Subcutaneous abdominal adipose tissue (tissue), 5 donors: ENCODE results near the gene ATXN1.

Experiments
- H3K27ac ChIP-seq: one replicate; pipeline ENCODE4 v1.7.0; 2013; ENCODE audit warnings: low read depth, mild to moderate bottlenecking, inconsistent platforms, low read length, moderate library complexity
- H3K27me3 ChIP-seq, 5 donors: one replicate each; pipeline ENCODE4 v1.7.0; 2013; ENCODE audit warnings: low read length in 5 of 5, inconsistent platforms in 1 of 5; ENCODE audit not compliant: control insufficient read depth in 5 of 5, insufficient read depth in 4 of 5
- H3K36me3 ChIP-seq, 5 donors: one replicate each; pipeline ENCODE4 v1.7.0; 2013; ENCODE audit warnings: low read length in 5 of 5; ENCODE audit not compliant: control insufficient read depth in 5 of 5, insufficient read depth in 5 of 5
- H3K4me1 ChIP-seq, 5 donors: one replicate each; pipeline ENCODE4 v1.7.0; 2013; ENCODE audit warnings: low read length in 5 of 5, mild to moderate bottlenecking in 3 of 5, moderate library complexity in 1 of 5; ENCODE audit not compliant: control insufficient read depth in 5 of 5, insufficient read depth in 5 of 5
- H3K4me3 ChIP-seq, 5 donors: one replicate each; pipeline ENCODE4 v1.7.0; 2013; ENCODE audit warnings: low read length in 5 of 5, low read depth in 1 of 5
- H3K9ac ChIP-seq, 5 donors: one replicate each; pipeline ENCODE4 v1.7.0; 2013; ENCODE audit warnings: low read length in 5 of 5, mild to moderate bottlenecking in 4 of 5, moderate library complexity in 3 of 5
- H3K9me3 ChIP-seq, 5 donors: one replicate each; pipeline ENCODE4 v1.7.0; 2013; ENCODE audit warnings: low read length in 5 of 5; ENCODE audit not compliant: control insufficient read depth in 5 of 5
- donor health status: healthy.
- donor health status: healthy.
- donor health status: healthy.
- donor health status: healthy.
- donor health status: healthy.

Gene ATXN1

DNA sequence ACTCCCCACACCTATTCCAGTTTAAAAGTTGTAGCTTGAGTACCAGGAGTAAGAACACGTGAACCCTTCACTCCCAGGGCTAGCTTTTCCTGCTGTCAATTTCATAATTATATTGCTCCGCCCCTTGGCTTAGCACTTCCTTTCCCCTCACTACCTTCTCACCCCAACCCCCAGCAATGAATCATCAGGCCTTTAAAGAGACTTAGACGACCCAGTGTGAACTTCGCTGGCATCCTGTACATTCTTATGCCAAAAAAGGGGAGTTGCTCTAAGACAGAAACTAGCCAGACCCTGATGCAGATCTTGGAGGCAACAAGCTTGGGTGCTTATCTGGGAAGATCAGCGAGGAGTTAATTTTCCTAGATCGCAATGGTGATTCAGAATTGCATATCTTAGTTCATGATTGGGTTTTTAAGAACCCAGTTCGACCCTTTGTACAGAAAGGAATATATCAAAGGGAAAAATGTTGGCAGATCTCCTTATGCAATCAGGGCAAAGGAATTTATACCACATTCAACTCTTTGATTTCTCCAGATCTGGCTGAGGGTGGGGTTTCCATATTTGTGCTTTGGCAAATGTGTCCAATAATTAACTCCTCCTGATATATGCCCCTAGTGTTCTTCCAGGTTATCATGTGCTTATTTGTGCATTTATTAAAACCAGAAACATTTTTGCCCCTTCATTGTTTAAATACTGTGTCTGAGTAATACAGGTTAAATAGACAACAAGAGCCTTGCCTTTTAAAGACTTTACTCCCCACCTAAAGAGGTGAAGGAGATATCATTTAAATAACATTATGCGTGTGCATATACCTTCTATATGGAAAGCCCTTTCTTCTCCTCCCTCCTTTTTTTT lies 8.1 kb upstream of the ATXN1 start:
- Histone ChIP-seq H3K4me1 (peaks cover 0 to 49% (median 41%) of the 10 kb centered on the region in 5 donors), H3K36me3 (no peaks in the 10 kb centered on the region), H3K27me3 (no peaks in the 10 kb centered on the region), H3K27ac (peak overlapping the region; percentile 69), H3K4me3 (peak overlapping the region in 1 of 5 donors; percentile 32), H3K9me3 (no peaks in the 10 kb centered on the region), H3K9ac (peak overlapping the region in 1 of 5 donors; percentile 2)

DNA sequence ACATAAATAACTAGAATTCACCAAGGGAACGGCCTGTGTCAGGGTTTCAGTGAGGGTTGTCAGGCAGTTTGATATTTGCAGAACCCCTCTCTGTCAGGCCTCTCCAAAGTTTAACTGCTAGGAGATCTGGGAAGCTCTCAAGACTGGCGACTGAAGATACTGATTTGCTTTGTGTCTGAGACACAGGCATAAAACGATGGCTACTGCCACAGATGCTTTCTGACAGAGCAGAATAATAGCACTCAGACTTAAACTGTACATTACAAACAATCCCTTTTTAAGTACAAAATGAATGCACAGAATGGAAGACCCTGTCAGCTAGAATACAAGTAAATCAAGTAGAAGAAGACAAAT lies 7.2 kb upstream of the ATXN1 start:
- H3K4me3 ChIP-seq = no peak overlapping the region
- H3K27ac ChIP-seq = peak overlapping the region; percentile 69
- no peaks in the 10 kb centered on the region for H3K27me3 ChIP-seq
- H3K9ac ChIP-seq = peak overlapping the region in 2 of 5 donors; percentile 30 to 36
- H3K9me3 ChIP-seq = no peaks in the 10 kb centered on the region
- no peaks in the 10 kb centered on the region for H3K36me3 ChIP-seq
- peaks cover 0 to 40% (median 32%) of the 10 kb centered on the region in 5 donors for H3K4me1 ChIP-seq

DNA sequence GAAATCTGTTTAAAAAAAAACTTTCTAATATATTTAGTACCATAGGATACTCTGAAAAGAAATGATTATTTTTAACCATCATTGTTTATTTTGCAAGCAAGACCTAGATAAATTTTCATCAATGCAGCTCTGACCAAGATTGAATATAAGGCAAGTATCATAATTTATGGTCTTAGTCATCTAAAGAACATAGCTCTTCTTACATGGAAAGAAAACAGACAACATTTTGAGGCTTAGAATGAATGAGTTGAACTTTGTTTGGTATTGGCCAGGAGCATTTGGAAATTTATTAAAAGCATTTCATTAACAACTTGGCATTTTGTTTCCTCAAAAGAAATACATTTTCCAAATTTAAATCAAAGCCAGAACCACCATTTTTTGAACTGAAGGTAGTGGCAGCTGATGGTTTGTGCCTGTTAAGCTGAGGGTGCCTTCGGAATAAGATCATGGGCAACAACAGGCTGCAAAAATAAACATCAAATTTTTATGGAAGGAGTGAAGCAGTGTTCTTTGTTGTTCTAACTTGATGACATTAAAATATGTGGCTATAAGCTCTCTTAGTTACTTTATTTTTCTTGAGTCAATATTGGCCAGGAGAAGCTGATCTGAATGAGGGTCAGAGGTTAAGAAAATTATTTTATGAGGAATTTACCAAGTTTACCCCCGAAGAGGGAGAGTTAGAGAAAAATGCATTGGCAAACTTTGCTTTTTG lies 6.7 kb upstream of the ATXN1 start:
- Histone ChIP-seq H3K9ac (peak overlapping the region in 2 of 5 donors; percentile 30 to 36), H3K27me3 (no peaks in the 10 kb centered on the region), H3K27ac (peak overlapping the region; percentile 69), H3K4me3 (no peak overlapping the region), H3K9me3 (no peaks in the 10 kb centered on the region), H3K36me3 (no peaks in the 10 kb centered on the region), H3K4me1 (peaks cover 0 to 34% (median 30%) of the 10 kb centered on the region in 5 donors)

DNA sequence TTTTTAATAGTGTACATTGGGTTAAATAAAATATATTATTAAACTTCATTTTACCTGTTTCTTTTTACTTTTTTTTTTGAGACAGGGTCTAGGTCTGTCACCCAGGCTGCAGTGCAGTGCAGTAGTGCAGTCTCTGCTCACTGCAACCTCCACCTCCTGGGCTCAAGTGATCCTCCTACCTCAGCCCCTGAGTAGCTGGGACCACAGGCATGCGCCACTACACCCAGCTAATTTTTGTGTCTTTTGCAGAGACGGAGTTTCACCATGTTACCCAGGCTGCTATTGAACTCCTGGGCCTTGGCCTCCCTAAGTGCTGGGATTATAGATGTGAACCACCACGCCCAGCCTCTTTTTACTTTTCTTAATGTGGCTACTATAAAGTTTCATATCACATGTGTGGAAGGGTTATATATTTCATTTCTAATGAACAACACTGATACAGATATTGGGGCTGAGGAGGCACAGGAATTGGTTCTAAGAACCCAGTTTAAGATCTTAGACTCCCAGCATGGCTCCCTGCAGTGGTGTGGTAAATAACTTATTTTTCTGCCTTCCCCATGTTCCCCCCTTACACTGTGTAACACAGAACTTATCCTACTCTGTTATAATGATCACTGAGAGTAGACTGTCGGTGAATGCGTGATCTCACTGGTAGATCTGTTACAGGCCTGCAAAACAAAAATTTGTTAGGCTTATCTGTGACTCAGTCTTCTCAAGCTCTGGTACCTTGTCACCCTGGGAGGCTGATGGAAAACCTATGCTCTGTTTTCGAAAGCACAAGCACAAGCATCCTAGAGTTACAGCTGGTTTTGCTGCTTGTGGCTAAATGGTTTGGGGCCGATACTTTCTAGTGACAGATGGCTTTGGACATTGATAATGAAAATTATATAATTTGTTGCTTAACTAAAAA lies 5.8 kb upstream of the ATXN1 start:
- H3K4me1 ChIP-seq = peaks cover 0 to 40% (median 38%) of the 10 kb centered on the region in 5 donors
- H3K9me3 ChIP-seq = no peaks in the 10 kb centered on the region
- no peaks in the 10 kb centered on the region for H3K36me3 ChIP-seq
- H3K4me3 ChIP-seq = no peak overlapping the region
- H3K27me3 ChIP-seq = no peaks in the 10 kb centered on the region
- H3K9ac ChIP-seq = no peak overlapping the region
- H3K27ac ChIP-seq = no peak overlapping the region

DNA sequence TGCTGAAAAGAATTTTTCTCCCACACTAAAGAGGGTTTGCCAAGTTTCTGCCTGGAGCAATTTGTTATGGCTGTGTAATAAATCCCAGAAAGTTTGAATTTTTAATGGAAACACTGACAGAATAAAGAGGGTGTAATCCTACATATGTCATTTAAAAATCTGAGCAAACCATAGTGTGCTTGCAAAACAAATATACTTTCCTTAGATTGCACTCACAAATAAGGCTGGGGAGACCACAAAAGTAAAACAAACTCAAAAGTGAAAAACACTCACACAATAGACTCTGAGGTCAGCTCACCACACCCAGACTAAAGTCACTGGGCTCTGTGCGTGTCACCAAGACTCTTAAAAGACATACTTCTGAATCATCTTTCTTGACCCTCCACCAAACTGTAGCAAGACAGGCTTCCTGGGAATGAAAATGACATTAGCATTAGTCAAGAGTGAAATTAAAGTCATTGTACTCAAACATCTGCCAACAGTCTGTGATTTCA lies 4.8 kb upstream of the ATXN1 start:
- no peak overlapping the region for H3K4me3 ChIP-seq
- peaks cover 0 to 44% (median 41%) of the 10 kb centered on the region in 5 donors for H3K4me1 ChIP-seq
- no peak overlapping the region for H3K27ac ChIP-seq
- no peaks in the 10 kb centered on the region for H3K27me3 ChIP-seq
- no peaks in the 10 kb centered on the region for H3K9me3 ChIP-seq
- H3K9ac ChIP-seq = no peak overlapping the region
- no peaks in the 10 kb centered on the region for H3K36me3 ChIP-seq

DNA sequence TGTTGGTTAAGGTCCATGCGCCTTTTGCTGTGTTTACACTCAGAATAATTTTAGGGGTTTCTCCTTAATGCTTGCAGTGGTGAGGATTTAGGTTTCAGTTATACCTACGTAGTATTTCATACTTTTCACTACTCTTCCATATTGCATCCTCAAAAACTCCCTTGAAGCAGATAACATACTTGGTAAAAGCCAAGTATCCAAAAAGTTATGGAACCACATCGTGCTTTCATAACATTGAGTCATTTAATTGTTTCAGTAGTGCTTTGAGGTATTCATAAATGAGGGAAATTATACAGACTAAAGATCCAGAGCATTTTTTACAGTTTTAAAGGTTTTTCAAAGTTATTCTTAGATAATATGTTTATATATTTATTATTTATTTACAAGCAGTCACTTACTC lies 4.0 kb upstream of the ATXN1 start:
- no peaks in the 10 kb centered on the region for H3K9me3 ChIP-seq
- no peak overlapping the region for H3K4me3 ChIP-seq
- no peaks in the 10 kb centered on the region for H3K36me3 ChIP-seq
- H3K27ac ChIP-seq = no peak overlapping the region
- no peak overlapping the region for H3K9ac ChIP-seq
- H3K4me1 ChIP-seq = peaks cover 0 to 41% (median 36%) of the 10 kb centered on the region in 5 donors
- H3K27me3 ChIP-seq = no peaks in the 10 kb centered on the region

DNA sequence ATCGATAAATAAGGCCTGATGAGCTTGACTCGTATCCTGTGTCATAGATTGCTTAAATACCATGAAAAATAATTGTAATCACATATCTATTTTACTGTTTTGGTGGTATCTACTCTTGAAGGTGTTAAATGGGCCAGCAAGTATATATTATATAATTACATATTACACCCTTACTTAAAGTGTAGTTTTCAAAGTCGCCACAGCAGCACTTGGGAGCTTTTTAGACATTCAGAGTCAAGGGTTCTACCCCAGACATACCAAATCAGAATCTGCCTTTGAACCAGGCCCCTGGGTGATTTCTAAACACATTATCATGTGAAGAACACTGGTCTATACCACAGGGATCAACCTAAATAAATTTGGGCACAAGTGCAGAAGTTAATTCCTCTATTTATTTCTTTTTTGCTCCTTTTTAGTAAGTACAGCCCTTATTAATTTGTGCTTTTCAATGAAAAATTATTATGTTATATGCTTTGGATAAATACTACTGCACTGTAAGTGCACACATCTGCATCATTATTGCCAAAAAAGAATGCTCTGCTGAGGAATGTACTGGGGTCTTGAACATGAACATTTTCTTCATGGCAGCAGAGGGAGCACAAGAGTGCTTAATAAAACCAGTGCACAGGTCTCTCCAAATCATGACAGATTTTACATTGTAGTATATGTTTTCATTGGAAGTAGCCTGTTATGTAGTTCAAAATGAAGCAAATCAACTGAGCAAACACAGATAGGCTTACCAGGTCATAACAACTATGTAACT lies 3.1 kb upstream of the ATXN1 start:
- Histone ChIP-seq H3K27ac (no peak overlapping the region), H3K4me1 (peaks cover 0 to 38% (median 28%) of the 10 kb centered on the region in 5 donors), H3K4me3 (no peak overlapping the region), H3K9me3 (no peaks in the 10 kb centered on the region), H3K36me3 (no peaks in the 10 kb centered on the region), H3K9ac (no peak overlapping the region), H3K27me3 (no peaks in the 10 kb centered on the region)

DNA sequence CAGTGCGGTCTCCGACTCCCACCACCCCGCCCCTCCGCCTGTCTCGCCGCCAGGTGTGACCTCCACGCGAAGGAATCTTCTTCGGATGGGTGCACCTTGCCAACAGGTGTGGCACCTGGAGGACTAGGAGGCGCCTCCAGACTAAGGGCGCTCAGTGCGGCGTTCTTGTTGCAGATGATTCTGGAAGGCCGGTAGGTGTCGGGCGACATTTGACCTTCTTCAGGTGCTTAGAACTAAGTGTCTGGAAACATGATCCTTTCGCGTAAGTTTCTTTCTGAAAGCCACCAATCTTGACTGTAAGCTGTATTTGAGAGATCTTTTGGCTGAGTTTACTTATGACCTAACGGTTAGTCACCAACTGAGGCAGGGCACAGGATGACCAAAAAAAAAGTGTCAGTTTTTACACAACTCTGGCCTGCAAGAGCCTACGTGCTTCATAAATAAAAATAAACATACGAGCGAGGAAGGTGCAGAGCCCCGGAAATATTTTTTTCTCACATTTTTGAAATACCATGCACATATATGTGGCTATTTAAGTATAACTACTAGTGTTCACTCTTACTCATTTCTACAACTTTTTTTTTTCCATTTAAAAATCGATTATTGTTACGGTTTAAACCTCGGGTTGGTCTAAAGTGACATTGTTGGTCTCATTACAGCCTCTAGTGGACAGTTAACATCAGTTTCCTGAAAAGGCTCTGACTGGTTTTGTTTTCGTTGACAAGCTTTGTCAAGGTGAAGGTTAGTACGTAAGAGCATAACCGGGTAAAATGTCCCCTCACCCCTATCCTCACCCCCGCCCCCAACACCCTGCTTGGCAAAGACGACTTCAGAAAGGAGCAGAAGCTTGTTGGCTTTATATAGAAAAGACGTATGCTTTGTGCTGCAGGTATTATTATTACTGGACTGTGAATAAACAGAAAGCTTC lies 1.6 kb upstream of the ATXN1 start:
- H3K36me3 ChIP-seq = no peaks in the 10 kb centered on the region
- H3K27ac ChIP-seq = peak overlapping the region; percentile 93
- H3K4me3 ChIP-seq = peak overlapping the region; percentile 58 to 90 (median 80)
- no peaks in the 10 kb centered on the region for H3K27me3 ChIP-seq
- H3K9me3 ChIP-seq = no peaks in the 10 kb centered on the region
- peaks cover 3 to 36% (median 26%) of the 10 kb centered on the region in 5 donors for H3K4me1 ChIP-seq
- peak overlapping the region; percentile 38 to 86 (median 80) for H3K9ac ChIP-seq
